ENCODE data around the gene SLC35F3. TPM values are rescaled to one million over a fixed set of nuclear protein-coding genes. Genes with fewer than 3 reads are reported as not detected.
A peak's percentile ranks its signal among the peaks of the same experiment; 100 is the strongest.

SLC35F3 gene
- total and polyA plus RNA-seq, 2 donors from 2014 or later = 0.41 to 0.66 TPM

- TF ChIP-seq, protein P1, sequence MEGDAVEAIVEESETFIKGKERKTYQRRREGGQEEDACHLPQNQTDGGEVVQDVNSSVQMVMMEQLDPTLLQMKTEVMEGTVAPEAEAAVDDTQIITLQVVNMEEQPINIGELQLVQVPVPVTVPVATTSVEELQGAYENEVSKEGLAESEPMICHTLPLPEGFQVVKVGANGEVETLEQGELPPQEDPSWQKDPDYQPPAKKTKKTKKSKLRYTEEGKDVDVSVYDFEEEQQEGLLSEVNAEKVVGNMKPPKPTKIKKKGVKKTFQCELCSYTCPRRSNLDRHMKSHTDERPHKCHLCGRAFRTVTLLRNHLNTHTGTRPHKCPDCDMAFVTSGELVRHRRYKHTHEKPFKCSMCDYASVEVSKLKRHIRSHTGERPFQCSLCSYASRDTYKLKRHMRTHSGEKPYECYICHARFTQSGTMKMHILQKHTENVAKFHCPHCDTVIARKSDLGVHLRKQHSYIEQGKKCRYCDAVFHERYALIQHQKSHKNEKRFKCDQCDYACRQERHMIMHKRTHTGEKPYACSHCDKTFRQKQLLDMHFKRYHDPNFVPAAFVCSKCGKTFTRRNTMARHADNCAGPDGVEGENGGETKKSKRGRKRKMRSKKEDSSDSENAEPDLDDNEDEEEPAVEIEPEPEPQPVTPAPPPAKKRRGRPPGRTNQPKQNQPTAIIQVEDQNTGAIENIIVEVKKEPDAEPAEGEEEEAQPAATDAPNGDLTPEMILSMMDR (IDR thresholded peaks at IDR 0.05; ENCODE audit: borderline replicate concordance, extremely low read depth, insufficient read depth) = no peak
- H3K36me3 ChIP-seq (ENCODE audit: control insufficient read depth in 2 of 3, insufficient read depth in 3 of 3, low read length in 3 of 3) = peaks cover 0 to 17% (median 9%) of the 10 kb centered on the region in 3 donors
- peak within 1 kb of the TSS; percentile 94 to 97 for H3K27ac ChIP-seq (ENCODE audit: low read depth in 2 of 2, low read length in 2 of 2)
- FAIRE-seq (no peak), DNase-seq (peak; percentile 95 to 98 (median 97))
- peak within 1 kb of the TSS; percentile 88 to 100 (median 98) for H3K9ac ChIP-seq (ENCODE audit: low read length in 3 of 3)
- peaks cover 4 to 7% (median 5%) of the 10 kb centered on the region in 3 donors for H3K4me1 ChIP-seq (ENCODE audit: control insufficient read depth in 2 of 3, insufficient read depth in 2 of 3, low read depth in 1 of 3, low read length in 3 of 3)
- H3K4me3 ChIP-seq (ENCODE audit: low read length in 3 of 3) = peak within 1 kb of the TSS; percentile 98 to 100 (median 99)
- no peaks in the 10 kb centered on the region for H3K27me3 ChIP-seq (ENCODE audit: control insufficient read depth, insufficient read depth, low read length)
- no peaks in the 10 kb centered on the region for H3K9me3 ChIP-seq (ENCODE audit: control insufficient read depth in 2 of 3, insufficient read depth in 1 of 3, low read length in 3 of 3)
- intact Hi-C loops (cut with DNase I) = no loop called here
Observed at GRCh38 chr1:234373064-234373958, 468.8 kb downstream of the SLC35F3 start, which contains the start of gene COA6. COA6 (plus strand) TSS chr1:234373456; CDS start chr1:234373467, 11 bp downstream.

DNA sequence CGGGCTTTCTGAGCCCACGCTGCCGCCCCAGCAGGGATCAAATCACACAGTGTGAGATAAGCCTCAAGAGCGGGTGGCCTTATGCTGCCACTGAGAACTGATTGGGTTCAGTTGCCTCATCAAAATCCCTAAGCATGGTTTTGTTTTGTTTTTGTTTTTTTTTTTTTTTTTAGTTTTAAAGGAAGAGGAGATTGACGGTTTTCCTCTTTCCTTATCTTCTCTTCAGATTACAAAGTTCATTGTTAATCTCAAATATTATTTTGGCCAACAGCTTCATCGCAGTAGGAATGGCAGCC, 469.4 kb downstream of the SLC35F3 start:
- TF ChIP-seq, protein P1 (IDR thresholded peaks at IDR 0.05; ENCODE audit: borderline replicate concordance, extremely low read depth, insufficient read depth) = no peak
- H3K4me3 ChIP-seq (ENCODE audit: low read length in 3 of 3) = peak overlapping the region; percentile 98 to 100 (median 99)
- H3K9ac ChIP-seq (ENCODE audit: low read length in 3 of 3) = peak overlapping the region; percentile 64 to 100 (median 98)
- DNase-seq (no peak), FAIRE-seq (no peak)
- H3K36me3 ChIP-seq (ENCODE audit: control insufficient read depth in 2 of 3, insufficient read depth in 3 of 3, low read length in 3 of 3) = peaks cover 0 to 17% (median 9%) of the 10 kb centered on the region in 3 donors
- H3K4me1 ChIP-seq (ENCODE audit: control insufficient read depth in 2 of 3, insufficient read depth in 2 of 3, low read depth in 1 of 3, low read length in 3 of 3) = peaks cover 4 to 7% (median 5%) of the 10 kb centered on the region in 3 donors
- H3K27ac ChIP-seq (ENCODE audit: low read depth in 2 of 2, low read length in 2 of 2) = peak overlapping the region; percentile 94 to 97
- no peaks in the 10 kb centered on the region for H3K9me3 ChIP-seq (ENCODE audit: control insufficient read depth in 2 of 3, insufficient read depth in 1 of 3, low read length in 3 of 3)
- intact Hi-C loops (cut with DNase I) = no loop called here
- H3K27me3 ChIP-seq (ENCODE audit: control insufficient read depth, insufficient read depth, low read length) = no peaks in the 10 kb centered on the region

Small RNAs within 50 kb of the gene (microRNA-seq; reads per million reads assigned to microRNA genes)
- gene MIR4671 = not detected

Data from kidney (tissue), 14 donors.